H1 (cell line): ENCODE measurements around the gene FTCDNL1. TPM values are rescaled to one million over a fixed set of nuclear protein-coding genes. Genes with fewer than 3 reads are reported as not detected.
A peak's percentile ranks its signal among the peaks of the same experiment; 100 is the strongest.

Source experiments
- CTCF ChIA-PET: fragments of 300-600 bp; sonication (Branson Sonifier 250); formaldehyde crosslinking; loops from one replicate; lab custom pipeline; 2021; ENCODE audit not compliant: partially characterized antibody; lab: Charles Lee
- POLR2A ChIA-PET: fragments of 300-600 bp; sonication (Branson Sonifier 250); formaldehyde crosslinking; loops from one replicate; lab custom pipeline; 2021; ENCODE audit warnings: inconsistent platforms; ENCODE audit not compliant: partially characterized antibody; lab: Charles Lee
- DNase-seq, 2 experiments: peaks; one replicate each; pipeline versions ENCODE4 v3.0.0 to v3.0.0-alpha.2; 2010 to 2022; ENCODE audit warnings: low spot score in 2 of 2, low read depth in 1 of 2, mixed read lengths in 1 of 2
- FAIRE-seq: peaks from 2 replicates; lab custom pipeline; 2011; peaks lifted over from hg19 to GRCh38; lab: Jason Lieb, UNC
- H2AFZ ChIP-seq: 2 replicates; pipeline ENCODE4 v1.8.1; 2012; ENCODE audit warnings: low read length, inconsistent platforms
- H2AK5ac ChIP-seq: 2 replicates; pipeline ENCODE4 v1.6.1; 2013; ENCODE audit warnings: low read depth, low read length
- H2BK120ac ChIP-seq: replicated peaks from 2 replicates; pipeline ENCODE3; 2013; ENCODE audit warnings: low read depth, low read length, inconsistent platforms
- H2BK12ac ChIP-seq: 2 replicates; pipeline ENCODE4 v1.6.1; 2013; ENCODE audit warnings: low read depth, low read length
- H2BK15ac ChIP-seq: 2 replicates; pipeline ENCODE4 v1.6.1; 2013; ENCODE audit warnings: low read length
- H2BK20ac ChIP-seq: 2 replicates; pipeline ENCODE4 v1.6.1; 2013; ENCODE audit warnings: low read length
- H2BK5ac ChIP-seq: 2 replicates; pipeline ENCODE4 v1.6.1; 2013; ENCODE audit warnings: low read depth, low read length
- H3K14ac ChIP-seq: 2 replicates; pipeline ENCODE4 v1.6.1; 2013; ENCODE audit warnings: inconsistent platforms; ENCODE audit not compliant: insufficient read length
- H3K18ac ChIP-seq: 2 replicates; pipeline ENCODE4 v1.6.1; 2013; ENCODE audit warnings: low read length; ENCODE audit errors: extremely low read depth
- H3K23ac ChIP-seq: 2 replicates; pipeline ENCODE4 v1.6.1; 2013; ENCODE audit warnings: inconsistent platforms; ENCODE audit not compliant: insufficient read length
- H3K23me2 ChIP-seq: 2 replicates; pipeline ENCODE4 v1.6.1; 2013; ENCODE audit warnings: low read depth, low read length
- H3K27ac ChIP-seq: 2 replicates; pipeline ENCODE4 v1.6.1; 2011; ENCODE audit warnings: low read depth, low read length, inconsistent platforms
- H3K27me3 ChIP-seq, 4 experiments: replicated peaks in 1 of 4; 1 replicate in 1 of 4; 2 replicates in 3 of 4; pipeline versions ENCODE4 v1.6.1 to v1.8.1; 2011 to 2013; ENCODE audit warnings: low read length in 3 of 4, mild to moderate bottlenecking in 3 of 4, inconsistent platforms in 2 of 4, mixed read lengths in 2 of 4, moderate library complexity in 1 of 4; ENCODE audit not compliant: control insufficient read depth in 3 of 4, insufficient read depth in 3 of 4; ENCODE audit errors: extremely low read depth in 1 of 4
- H3K36me3 ChIP-seq, 4 experiments: 2 replicates each; pipeline versions ENCODE4 v1.6.1 to v1.8.1; 2011 to 2013; ENCODE audit warnings: mild to moderate bottlenecking in 4 of 4, low read length in 3 of 4, moderate library complexity in 2 of 4, control low read depth in 1 of 4, inconsistent platforms in 1 of 4; ENCODE audit not compliant: insufficient read depth in 4 of 4, control insufficient read depth in 2 of 4
- H3K4ac ChIP-seq: replicated peaks from 2 replicates; pipeline ENCODE3; 2013; ENCODE audit warnings: low read length, low read depth, mixed read lengths, inconsistent platforms; ENCODE audit not compliant: insufficient read length
- H3K4me1 ChIP-seq, 4 experiments: replicated peaks in 1 of 4; 1 replicate in 1 of 4; 2 replicates in 3 of 4; pipeline versions ENCODE4 v1.6.1 to v1.8.1; 2011 to 2013; ENCODE audit warnings: low read length in 3 of 4, inconsistent platforms in 2 of 4, mixed read lengths in 1 of 4; ENCODE audit not compliant: insufficient read depth in 4 of 4, control insufficient read depth in 3 of 4
- H3K4me2 ChIP-seq, 2 experiments: 2 replicates each; pipeline versions ENCODE4 v1.6.1 to v1.8.1; 2011 to 2013; ENCODE audit warnings: low read depth in 2 of 2, low read length in 2 of 2, control low read depth in 1 of 2, inconsistent platforms in 1 of 2, mild to moderate bottlenecking in 1 of 2; ENCODE audit not compliant: insufficient read depth in 1 of 2
- H3K4me3 ChIP-seq, 4 experiments: fragments of 200-600, 300-600 bp in 1 of 4; sonication (generic), shearing (Covaris generic), sonication (Bioruptor Twin) in 1 of 4; 2 replicates each; pipeline versions ENCODE4 v1.5.1 to v1.8.1; 2011 to 2016; ENCODE audit warnings: low read length in 4 of 4, low read depth in 3 of 4, control low read depth in 2 of 4, inconsistent platforms in 2 of 4, mild to moderate bottlenecking in 2 of 4, mixed read lengths in 1 of 4, moderate library complexity in 1 of 4; ENCODE audit not compliant: insufficient read depth in 2 of 4; ENCODE audit errors: extremely low read depth in 1 of 4
- H3K56ac ChIP-seq: replicated peaks from 2 replicates; pipeline ENCODE3; 2013; ENCODE audit warnings: low read depth, mild to moderate bottlenecking, mixed read lengths, low read length, inconsistent platforms; ENCODE audit not compliant: insufficient read length
- H3K79me1 ChIP-seq: 2 replicates; pipeline ENCODE4 v1.6.1; 2013; ENCODE audit warnings: low read depth, low read length, control low read depth
- H3K79me2 ChIP-seq, 2 experiments: 2 replicates each; pipeline versions ENCODE4 v1.6.1 to v1.8.1; 2012 to 2013; ENCODE audit warnings: low read length in 2 of 2, mild to moderate bottlenecking in 2 of 2, inconsistent platforms in 1 of 2; ENCODE audit not compliant: insufficient read depth in 2 of 2, control insufficient read depth in 1 of 2
- H3K9ac ChIP-seq, 4 experiments: replicated peaks in 1 of 4; 1 replicate in 1 of 4; 2 replicates in 3 of 4; pipeline versions ENCODE4 v1.6.1 to v1.8.1; 2011 to 2013; ENCODE audit warnings: low read depth in 3 of 4, low read length in 3 of 4, control low read depth in 2 of 4, mild to moderate bottlenecking in 2 of 4, moderate library complexity in 2 of 4, inconsistent platforms in 1 of 4; ENCODE audit errors: extremely low read depth in 1 of 4
- H3K9me3 ChIP-seq, 2 experiments: 2 replicates each; pipeline versions ENCODE4 v1.6.1 to v1.8.1; 2012 to 2013; ENCODE audit warnings: mild to moderate bottlenecking in 2 of 2, moderate library complexity in 2 of 2, control low read depth in 1 of 2, inconsistent platforms in 1 of 2, low read depth in 1 of 2, low read length in 1 of 2, mixed read lengths in 1 of 2; ENCODE audit not compliant: insufficient read depth in 2 of 2
- H4K20me1 ChIP-seq, 2 experiments: replicated peaks in 1 of 2; 2 replicates each; pipeline versions ENCODE3 to v1.8.1; 2011 to 2013; ENCODE audit warnings: inconsistent platforms in 2 of 2, low read length in 2 of 2, mild to moderate bottlenecking in 1 of 2; ENCODE audit not compliant: insufficient read depth in 2 of 2, control insufficient read depth in 1 of 2
- H4K5ac ChIP-seq: 2 replicates; pipeline ENCODE4 v1.6.1; 2013; ENCODE audit warnings: low read length, low read depth, mixed read lengths, inconsistent platforms; ENCODE audit not compliant: insufficient read length
- H4K8ac ChIP-seq: 2 replicates; pipeline ENCODE4 v1.8.0; 2013; ENCODE audit warnings: mild to moderate bottlenecking, moderate library complexity, low read length, inconsistent platforms; ENCODE audit not compliant: insufficient read depth; ENCODE audit errors: extremely low read depth
- H4K91ac ChIP-seq: replicated peaks from 2 replicates; pipeline ENCODE3; 2013; ENCODE audit warnings: low read length, mixed read lengths, inconsistent platforms; ENCODE audit not compliant: insufficient read length
- ASH2L ChIP-seq: fragments of 200-600, 300-600 bp; sonication (generic); IDR thresholded peaks from one replicate; pipeline ENCODE4 v1.7.1; 2017; ENCODE audit warnings: low read length
- BCL11A ChIP-seq, 2 experiments: IDR thresholded peaks; one replicate each; pipeline ENCODE4 v1.6.1; 2011; ENCODE audit warnings: low read depth in 2 of 2, low read length in 2 of 2, mild to moderate bottlenecking in 2 of 2
- CHD1 ChIP-seq: IDR thresholded peaks from 2 replicates; pipeline ENCODE4 v1.6.1; 2012; ENCODE audit warnings: low read depth, low read length, improper control_type of control experiment
- GABPA ChIP-seq: IDR thresholded peaks from 2 replicates; pipeline ENCODE4 v1.6.1; 2011; ENCODE audit warnings: mild to moderate bottlenecking, low read length, moderate library complexity, borderline replicate concordance; ENCODE audit not compliant: insufficient read depth
- MAX ChIP-seq: IDR thresholded peaks from 2 replicates; pipeline ENCODE4 v1.6.1; 2012; ENCODE audit warnings: inconsistent platforms
- SIN3A ChIP-seq, 2 experiments: IDR thresholded peaks in 1 of 2; conservative IDR thresholded peaks in 1 of 2; 2 replicates each; pipeline ENCODE4 v1.6.1; 2011 to 2012; ENCODE audit warnings: low read length in 2 of 2, improper control_type of control experiment in 1 of 2, low read depth in 1 of 2, mild to moderate bottlenecking in 1 of 2
- SP2 ChIP-seq: IDR thresholded peaks from 2 replicates; pipeline ENCODE4 v1.6.1; 2012; ENCODE audit warnings: mild to moderate bottlenecking, low read length, inconsistent platforms
- TBP ChIP-seq: IDR thresholded peaks from 2 replicates; pipeline ENCODE4 v1.6.1; 2011; ENCODE audit warnings: low read depth, low read length, improper control_type of control experiment
- ZNF274 ChIP-seq: IDR thresholded peaks from 2 replicates; pipeline ENCODE4 v1.7.0; 2012; ENCODE audit warnings: low read length, borderline replicate concordance; ENCODE audit errors: extremely low read depth
- WGBS, 2 experiments: shearing (Covaris generic) in 1 of 2; methylation state at CpG; one replicate each; pipeline versions ENCODE4 v1.1.6 to v1.1.7; 2013 to 2015; ENCODE audit warnings: low lambda C conversion rate in 2 of 2, mixed read lengths in 2 of 2, inconsistent platforms in 1 of 2, low coverage in 1 of 2, missing lambda C conversion rate in 1 of 2; ENCODE audit not compliant: insufficient replicate concordance in 2 of 2, insufficient coverage in 1 of 2, insufficient read length in 1 of 2; ENCODE audit errors: extremely low coverage in 1 of 2, missing lambda C conversion rate in 1 of 2; 5-methylcytosine and 5-hydroxymethylcytosine counted together
- polyA plus RNA-seq, 7 experiments: library from polyadenylated mRNA; depleted of rRNA in 3 of 7; stranded (reverse) in 5 of 7; unstranded in 2 of 7; fragments of >200 nt in 5 of 7; fragments of 200-250 nt in 2 of 7; gene quantifications; 1 replicate in 5 of 7; 2 replicates in 1 of 7; 4 replicates in 1 of 7; pipeline versions ENCODE4 v1.2.1 to v1.2.3, GENCODE V29; 2011 to 2013; ENCODE audit warnings: missing spikeins in 2 of 7, mixed read lengths in 2 of 7
- total RNA-seq: library from RNA; stranded (reverse); fragmentation: NEBNext Ultra II Directional; extraction: Animal tissue kit (Norgen Biotek cat#: 25700); gene quantifications from 2 replicates; pipeline ENCODE4 v1.2.1, GENCODE V29; 2021

FTCDNL1 gene
- total and polyA plus RNA-seq, 2 of the 8 experiments (the other 6 are each of a cell fraction or from before 2014, with no cell fraction given): 0.41 to 0.97 TPM

GRCh38 chr2:199798831-199799580 lies 52.0 kb downstream of the FTCDNL1 start:
- H3K9ac ChIP-seq: no peak overlapping the region
- DNase-seq (no peak), FAIRE-seq (no peak)
- no peaks in the 10 kb centered on the region for H3K79me2 ChIP-seq
- H3K27ac ChIP-seq: no peak overlapping the region
- no peaks in the 10 kb centered on the region for H3K36me3 ChIP-seq
- no peaks in the 10 kb centered on the region; a peak in 1 of 7 replicates for H3K27me3 ChIP-seq
- WGBS, 2 experiments: 93% methylated on average over 10 of the region's 10 CpGs; no CpG with 5 or more reads in 1 of the 2 experiments
- ChIA-PET POLR2A (interaction anchor here (1.1 kb wide), 1 partner anchor 57 kb away, joined by 4 read pairs; no protein-coding TSS in a partner anchor), CTCF (interaction anchor here (0.6 to 1.9 kb wide), 6 partner anchors 8 to 139 kb away, joined by 3 to 4 read pairs (median 4); no protein-coding TSS in a partner anchor)
- H4K8ac ChIP-seq: no peak overlapping the region
- H4K20me1 ChIP-seq: no peaks in the 10 kb centered on the region
- H2BK5ac ChIP-seq: no peak overlapping the region
- no peak overlapping the region for H2AK5ac ChIP-seq
- no peak overlapping the region for H2BK12ac ChIP-seq
- H4K5ac ChIP-seq: no peak overlapping the region
- H2BK120ac ChIP-seq: no peak overlapping the region
- no peak overlapping the region for H3K4me3 ChIP-seq
- H3K23me2 ChIP-seq: no peaks in the 10 kb centered on the region
- no peak overlapping the region for H2BK15ac ChIP-seq
- H3K4me1 ChIP-seq: peaks cover 0 to 6% (median 3%) of the 10 kb centered on the region in 4 experiments; a peak in 4 of 7 replicates
- no peak overlapping the region for H3K4ac ChIP-seq
- H3K23ac ChIP-seq: no peak overlapping the region
- H3K14ac ChIP-seq: no peak overlapping the region
- H3K18ac ChIP-seq: no peak overlapping the region
- 0 out of 2 replicates have a peak overlapping the region, but pooled peaks have one; percentile 63 for H2BK20ac ChIP-seq
- no peaks in the 10 kb centered on the region for H3K9me3 ChIP-seq
- H3K4me2 ChIP-seq: no peak overlapping the region
- H3K56ac ChIP-seq: no peak overlapping the region
- H3K79me1 ChIP-seq: no peaks in the 10 kb centered on the region
- no peak for TF ChIP-seq SP2
- TF ChIP-seq BCL11A (IDR thresholded peaks at IDR 0.05; ENCODE audit: low read depth in 2 of 2, low read length in 2 of 2): no peak
- no peak for TF ChIP-seq SIN3A (conservative IDR thresholded peaks at IDR 0.05 in 1 of 2, IDR thresholded peaks at IDR 0.05 in 1 of 2; ENCODE audit: low read depth in 1 of 2, low read length in 2 of 2)
- no peak for TF ChIP-seq TBP
- TF ChIP-seq MAX: no peak
- no peak for TF ChIP-seq ASH2L
- TF ChIP-seq CHD1: no peak
- TF ChIP-seq GABPA: no peak
- TF ChIP-seq ZNF274: no peak
- no peak overlapping the region for H4K91ac ChIP-seq
- H2AFZ ChIP-seq: no peak overlapping the region
